HG02798 (cell line): ENCODE measurements around the gene UNC93A.
A peak's percentile ranks its signal among the peaks of the same experiment; 100 is the strongest.
"Not testable (repeated sequence)": the region's sequence is repeated elsewhere in the genome, so short reads cannot be mapped to it uniquely, and the experiment has no call there.

Experiments
- ATAC-seq: cut with Tn5 transposase; IDR thresholded peaks from one replicate; pipeline ENCODE4 v1.9.1; 2021; ENCODE audit warnings: mild to moderate bottlenecking; ENCODE audit not compliant: unreplicated experiment, poor library complexity

The UNC93A gene

GRCh38 chr6:167336844-167337630, 45.9 kb downstream of the UNC93A start:
- no peak for ATAC-seq

- no peak for ATAC-seq
Observed at GRCh38 chr6:167337675-167338449, 46.7 kb downstream of the UNC93A start.

GRCh38 chr6:167338541-167339117, 47.5 kb downstream of the UNC93A start:
- no peak for ATAC-seq

- ATAC-seq, result no peak
Observed at GRCh38 chr6:167341038-167341583, 50.0 kb downstream of the UNC93A start.

- ATAC-seq, result no peak
Observed at GRCh38 chr6:167341665-167342655, 50.8 kb downstream of the UNC93A start.

GRCh38 chr6:167342879-167343610, 51.9 kb downstream of the UNC93A start:
- no peak for ATAC-seq

- no peak for ATAC-seq
Observed at GRCh38 chr6:167345348-167345747, 54.2 kb downstream of the UNC93A start.

GRCh38 chr6:167345960-167346359, 54.8 kb downstream of the UNC93A start:
- no peak for ATAC-seq

GRCh38 chr6:167347226-167347625, 56.1 kb downstream of the UNC93A start:
- no peak for ATAC-seq

GRCh38 chr6:167349631-167350274, 58.6 kb downstream of the UNC93A start:
- ATAC-seq, result no peak

- ATAC-seq, result no peak
Observed at GRCh38 chr6:167350275-167350696, 59.2 kb downstream of the UNC93A start.

GRCh38 chr6:167350731-167351655, 59.9 kb downstream of the UNC93A start:
- ATAC-seq, result peak; percentile 53

- no peak for ATAC-seq
Observed at GRCh38 chr6:167351656-167352345, 60.7 kb downstream of the UNC93A start.

- no peak for ATAC-seq
Observed at GRCh38 chr6:167356874-167357273, 65.8 kb downstream of the UNC93A start.

- ATAC-seq, result not testable (repeated sequence)
Observed at GRCh38 chr6:167358394-167358793, 67.3 kb downstream of the UNC93A start.

GRCh38 chr6:167361170-167361569, 70.1 kb downstream of the UNC93A start:
- not testable (repeated sequence) for ATAC-seq
